Measurements from ENCODE around the gene LY9. TPM values are rescaled to one million over a fixed set of nuclear protein-coding genes. Genes with fewer than 3 reads are reported as not detected.

LY9 gene
- polyA plus RNA-seq, 2 of the 4 experiments (the other 2 are of a cell fraction), result 0.05 to 0.19 TPM

- 75% methylated on average over 12 of the region's 12 CpGs for WGBS (ENCODE audit: missing lambda C conversion rate)
- ChIA-PET POLR2A (no interaction called here), CTCF (interaction anchor here (1.2 to 3.3 kb wide), 3 partner anchors 9 to 16 kb away, joined by 3 to 20 read pairs (median 4); no protein-coding TSS in a partner anchor)
- no peaks in the 10 kb centered on the region for H3K4me1 ChIP-seq
- H3K4me2 ChIP-seq, result no peak overlapping the region
- TF ChIP-seq KDM1A (IDR thresholded peaks at IDR 0.05; ENCODE audit: low read depth) (no peak), EHF (CRISPR knock-in tag; IDR thresholded peaks at IDR 0.05) (no peak), SMC3 (IDR thresholded peaks at IDR 0.05) (no peak), ZNF302 (CRISPR knock-in tag; IDR thresholded peaks at IDR 0.05) (no peak), MAFK (IDR thresholded peaks at IDR 0.05; ENCODE audit: partially characterized antibody) (no peak), E2F6 (IDR thresholded peaks at IDR 0.05; ENCODE audit: borderline replicate concordance, low read depth) (no peak), JUNB (IDR thresholded peaks at IDR 0.05) (no peak), HOXB5 (CRISPR knock-in tag; IDR thresholded peaks at IDR 0.05) (no peak), KDM5A (IDR thresholded peaks at IDR 0.05) (no peak), TFCP2L1 (CRISPR knock-in tag; IDR thresholded peaks at IDR 0.05) (no peak), CBX2 (IDR thresholded peaks at IDR 0.05; ENCODE audit: borderline replicate concordance, low read depth) (no peak), POLR2AphosphoS2 (conservative IDR thresholded peaks at IDR 0.05; ENCODE audit: low read length) (no peak), GATA3 (IDR thresholded peaks at IDR 0.05; ENCODE audit: borderline replicate concordance) (no peak), CEBPB (IDR thresholded peaks at IDR 0.05) (no peak), RCOR1 (IDR thresholded peaks at IDR 0.05; ENCODE audit: low read depth, low read length) (no peak)
- TF ChIP-seq, protein P1, sequence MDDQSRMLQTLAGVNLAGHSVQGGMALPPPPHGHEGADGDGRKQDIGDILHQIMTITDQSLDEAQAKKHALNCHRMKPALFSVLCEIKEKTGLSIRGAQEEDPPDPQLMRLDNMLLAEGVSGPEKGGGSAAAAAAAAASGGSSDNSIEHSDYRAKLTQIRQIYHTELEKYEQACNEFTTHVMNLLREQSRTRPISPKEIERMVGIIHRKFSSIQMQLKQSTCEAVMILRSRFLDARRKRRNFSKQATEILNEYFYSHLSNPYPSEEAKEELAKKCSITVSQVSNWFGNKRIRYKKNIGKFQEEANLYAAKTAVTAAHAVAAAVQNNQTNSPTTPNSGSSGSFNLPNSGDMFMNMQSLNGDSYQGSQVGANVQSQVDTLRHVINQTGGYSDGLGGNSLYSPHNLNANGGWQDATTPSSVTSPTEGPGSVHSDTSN (IDR thresholded peaks at IDR 0.05), result no peak
- TF ChIP-seq, protein P2, sequence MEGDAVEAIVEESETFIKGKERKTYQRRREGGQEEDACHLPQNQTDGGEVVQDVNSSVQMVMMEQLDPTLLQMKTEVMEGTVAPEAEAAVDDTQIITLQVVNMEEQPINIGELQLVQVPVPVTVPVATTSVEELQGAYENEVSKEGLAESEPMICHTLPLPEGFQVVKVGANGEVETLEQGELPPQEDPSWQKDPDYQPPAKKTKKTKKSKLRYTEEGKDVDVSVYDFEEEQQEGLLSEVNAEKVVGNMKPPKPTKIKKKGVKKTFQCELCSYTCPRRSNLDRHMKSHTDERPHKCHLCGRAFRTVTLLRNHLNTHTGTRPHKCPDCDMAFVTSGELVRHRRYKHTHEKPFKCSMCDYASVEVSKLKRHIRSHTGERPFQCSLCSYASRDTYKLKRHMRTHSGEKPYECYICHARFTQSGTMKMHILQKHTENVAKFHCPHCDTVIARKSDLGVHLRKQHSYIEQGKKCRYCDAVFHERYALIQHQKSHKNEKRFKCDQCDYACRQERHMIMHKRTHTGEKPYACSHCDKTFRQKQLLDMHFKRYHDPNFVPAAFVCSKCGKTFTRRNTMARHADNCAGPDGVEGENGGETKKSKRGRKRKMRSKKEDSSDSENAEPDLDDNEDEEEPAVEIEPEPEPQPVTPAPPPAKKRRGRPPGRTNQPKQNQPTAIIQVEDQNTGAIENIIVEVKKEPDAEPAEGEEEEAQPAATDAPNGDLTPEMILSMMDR (IDR thresholded peaks at IDR 0.05), result no peak
- TF ChIP-seq, protein P3, sequence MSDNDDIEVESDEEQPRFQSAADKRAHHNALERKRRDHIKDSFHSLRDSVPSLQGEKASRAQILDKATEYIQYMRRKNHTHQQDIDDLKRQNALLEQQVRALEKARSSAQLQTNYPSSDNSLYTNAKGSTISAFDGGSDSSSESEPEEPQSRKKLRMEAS (IDR thresholded peaks at IDR 0.05), result no peak
- ATAC-seq (no peak), DNase-seq (ENCODE audit: low read depth in 1 of 2, low spot score in 1 of 2) (no peak), FAIRE-seq (no peak)
- no peak overlapping the region for H3K27ac ChIP-seq
- no peak overlapping the region for H3K4me3 ChIP-seq
- peaks cover 5% of the 10 kb centered on the region; the same call in 2 of the 3 replicates for H3K9me3 ChIP-seq
Measured at GRCh38 chr1:160846281-160846680, 50.3 kb downstream of the LY9 start.

DNA sequence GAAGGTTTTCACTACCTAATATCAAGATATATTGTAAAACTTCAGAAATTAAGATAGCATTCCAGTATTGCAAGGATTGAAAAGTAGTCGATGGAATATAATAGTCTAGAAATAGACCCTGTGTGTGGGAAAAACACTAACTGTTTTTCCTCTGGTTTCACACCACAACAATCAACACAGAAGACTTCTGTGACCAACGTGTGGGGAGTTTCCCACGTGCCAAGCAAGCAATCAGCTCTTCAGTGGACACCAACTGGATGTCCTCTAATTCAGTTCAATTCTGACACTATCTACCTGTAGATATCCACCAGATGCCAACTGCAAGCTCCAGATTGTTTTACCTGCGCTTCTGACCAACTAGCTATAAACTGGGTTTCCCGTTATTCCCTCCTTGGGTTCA, 54.6 kb downstream of the LY9 start:
- no peaks in the 10 kb centered on the region; the same call in 1 of the 3 replicates for H3K9me3 ChIP-seq
- H3K27ac ChIP-seq, result no peak overlapping the region
- ChIA-PET CTCF (interaction anchor here (0.7 to 1.9 kb wide), 5 partner anchors 14 to 70 kb away, joined by 3 to 6 read pairs (median 3); no protein-coding TSS in a partner anchor), POLR2A (no interaction called here)
- no peak overlapping the region for H3K4me3 ChIP-seq
- FAIRE-seq (no peak), ATAC-seq (no peak), DNase-seq (ENCODE audit: low read depth in 1 of 2, low spot score in 1 of 2) (no peak)
- H3K4me1 ChIP-seq, result no peaks in the 10 kb centered on the region
- no peak overlapping the region for H3K4me2 ChIP-seq
- TF ChIP-seq HDAC2 (IDR thresholded peaks at IDR 0.05), result no peak
- TF ChIP-seq, protein P4, sequence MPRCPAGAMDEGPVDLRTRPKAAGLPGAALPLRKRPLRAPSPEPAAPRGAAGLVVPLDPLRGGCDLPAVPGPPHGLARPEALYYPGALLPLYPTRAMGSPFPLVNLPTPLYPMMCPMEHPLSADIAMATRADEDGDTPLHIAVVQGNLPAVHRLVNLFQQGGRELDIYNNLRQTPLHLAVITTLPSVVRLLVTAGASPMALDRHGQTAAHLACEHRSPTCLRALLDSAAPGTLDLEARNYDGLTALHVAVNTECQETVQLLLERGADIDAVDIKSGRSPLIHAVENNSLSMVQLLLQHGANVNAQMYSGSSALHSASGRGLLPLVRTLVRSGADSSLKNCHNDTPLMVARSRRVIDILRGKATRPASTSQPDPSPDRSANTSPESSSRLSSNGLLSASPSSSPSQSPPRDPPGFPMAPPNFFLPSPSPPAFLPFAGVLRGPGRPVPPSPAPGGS (IDR thresholded peaks at IDR 0.05), result no peak
- 38% methylated on average over 5 of the region's 5 CpGs for WGBS (ENCODE audit: missing lambda C conversion rate)

- DNase-seq (ENCODE audit: low read depth in 1 of 2, low spot score in 1 of 2) (no peak), FAIRE-seq (no peak), ATAC-seq (no peak)
- ChIA-PET POLR2A (no interaction called here), CTCF (interaction anchor here (0.7 to 1.9 kb wide), 5 partner anchors 14 to 103 kb away, joined by 3 to 6 read pairs (median 3); partner anchors contain the start of gene ITLN2)
- TF ChIP-seq MAZ (IDR thresholded peaks at IDR 0.05; ENCODE audit: borderline replicate concordance, low read depth, low read length), result no peak
- no peak for TF ChIP-seq ZNF302 (CRISPR knock-in tag; IDR thresholded peaks at IDR 0.05)
- no peak for TF ChIP-seq RARB (CRISPR knock-in tag; IDR thresholded peaks at IDR 0.05)
- TF ChIP-seq NPAS2 (CRISPR knock-in tag; IDR thresholded peaks at IDR 0.05; ENCODE audit: borderline replicate concordance), result no peak
- no peak for TF ChIP-seq RNF2 (IDR thresholded peaks at IDR 0.05; ENCODE audit: borderline replicate concordance, low read depth)
- TF ChIP-seq NFE2L2 (conservative IDR thresholded peaks at IDR 0.05; ENCODE audit: low read length), result no peak
- TF ChIP-seq FOXS1 (CRISPR knock-in tag; IDR thresholded peaks at IDR 0.05), result no peak
- no peak for TF ChIP-seq KDM1A (IDR thresholded peaks at IDR 0.05; ENCODE audit: low read depth)
- no peak overlapping the region for H3K27ac ChIP-seq
- 48% methylated on average over 8 of the region's 8 CpGs for WGBS (ENCODE audit: missing lambda C conversion rate)
- H3K4me1 ChIP-seq, result no peaks in the 10 kb centered on the region
- no peak overlapping the region for H3K4me2 ChIP-seq
- no peaks in the 10 kb centered on the region; the same call in 1 of the 3 replicates for H3K9me3 ChIP-seq
- H3K4me3 ChIP-seq, result no peak overlapping the region
Measured at GRCh38 chr1:160850993-160851392, 55.0 kb downstream of the LY9 start.
